ENCODE data around the gene MBOAT1. TPM values are rescaled to one million over a fixed set of nuclear protein-coding genes. Genes with fewer than 3 reads are reported as not detected.

MBOAT1 gene
- total RNA-seq, 1 donor from 2014 or later, result 16.3 TPM

- no peak for TF ChIP-seq CTCF (IDR thresholded peaks at IDR 0.05; ENCODE audit: insufficient read depth, low read length, severe bottlenecking)
- Histone ChIP-seq H3K36me3 (ENCODE audit: control insufficient read depth, insufficient read depth, low read length) (no peaks in the 10 kb centered on the region), H3K4me3 (ENCODE audit: low read depth, low read length) (no peak overlapping the region), H3K27me3 (ENCODE audit: control insufficient read depth, insufficient read depth, low read length) (no peaks in the 10 kb centered on the region)
- DNase-seq (ENCODE audit: low read depth), result no peak
- FAIRE-seq, result no peak
Measured at GRCh38 chr6:20058121-20058905, 154.0 kb downstream of the MBOAT1 start.

GRCh38 chr6:20056350-20056992 is 155.8 kb downstream of the MBOAT1 start:
- FAIRE-seq, result no peak

GRCh38 chr6:20055916-20056315 is 156.4 kb downstream of the MBOAT1 start:
- no peaks in the 10 kb centered on the region for H3K36me3 ChIP-seq (ENCODE audit: control insufficient read depth, insufficient read depth, low read length)
- no peak for TF ChIP-seq CTCF (IDR thresholded peaks at IDR 0.05; ENCODE audit: insufficient read depth, low read length, severe bottlenecking)
- no peak overlapping the region for H3K4me3 ChIP-seq (ENCODE audit: low read depth, low read length)
- no peak for DNase-seq (ENCODE audit: low read depth)
- no peaks in the 10 kb centered on the region for H3K27me3 ChIP-seq (ENCODE audit: control insufficient read depth, insufficient read depth, low read length)
- no peak for FAIRE-seq

More at GRCh38 chr6:20056350-20056992, 155.8 kb downstream of the MBOAT1 start:
- no peaks in the 10 kb centered on the region for H3K36me3 ChIP-seq (ENCODE audit: control insufficient read depth, insufficient read depth, low read length)
- DNase-seq (ENCODE audit: low read depth), result peak; percentile 51
- no peak overlapping the region for H3K4me3 ChIP-seq (ENCODE audit: low read depth, low read length)
- TF ChIP-seq CTCF (IDR thresholded peaks at IDR 0.05; ENCODE audit: insufficient read depth, low read length, severe bottlenecking), result peak; percentile 51
- H3K27me3 ChIP-seq (ENCODE audit: control insufficient read depth, insufficient read depth, low read length), result no peaks in the 10 kb centered on the region

Other genes starting within 250 kb of the MBOAT1 start
- gene E2F3, start 189.4 kb upstream of the MBOAT1 start, total RNA-seq, result 1.9 and 2.6 TPM in 2 replicates